Large intestine (tissue), 3 donors: ENCODE results near the gene DDX3X. TPM values are rescaled to one million over a fixed set of nuclear protein-coding genes. Genes with fewer than 3 reads are reported as not detected.
"Not testable (repeated sequence)": the region's sequence is repeated elsewhere in the genome, so short reads cannot be mapped to it uniquely, and the experiment has no call there.

Source experiments
- DNase-seq, 2 donors: peaks; one replicate each; pipeline versions ENCODE4 v3.0.0 to v3.0.0-alpha.2; 2013
- H3K27ac ChIP-seq: one replicate; pipeline ENCODE4 v1.5.1; 2013; ENCODE audit warnings: low read length
- H3K27me3 ChIP-seq: 2 replicates; pipeline ENCODE4 v1.6.1; 2013; ENCODE audit warnings: low read length; ENCODE audit not compliant: control insufficient read depth, insufficient read depth
- H3K36me3 ChIP-seq: 2 replicates; pipeline ENCODE4 v1.6.1; 2013; ENCODE audit warnings: low read length; ENCODE audit not compliant: control insufficient read depth, insufficient read depth
- H3K4me1 ChIP-seq: one replicate; pipeline ENCODE4 v1.6.1; 2013; ENCODE audit warnings: low read length; ENCODE audit not compliant: control insufficient read depth, insufficient read depth
- H3K4me3 ChIP-seq: one replicate; pipeline ENCODE4 v1.5.1; 2013; ENCODE audit warnings: low read length
- H3K9me3 ChIP-seq: one replicate; pipeline ENCODE4 v1.6.1; 2013; ENCODE audit warnings: mild to moderate bottlenecking, low read depth, low read length, moderate library complexity; ENCODE audit not compliant: control insufficient read depth
- WGBS: methylation state at CpG from one replicate; pipeline ENCODE4 v1.1.5; 2013; ENCODE audit warnings: low lambda C conversion rate; ENCODE audit not compliant: insufficient coverage; 5-methylcytosine and 5-hydroxymethylcytosine counted together
- polyA plus RNA-seq: library from polyadenylated mRNA; unstranded; fragments of 120-200 nt; gene quantifications from one replicate; pipeline ENCODE4 v1.2.1, GENCODE V29; 2013

The DDX3X gene
- polyA plus RNA-seq, 1 donor, result 202 TPM

- no CpG with 5 or more reads among the region's 3 CpGs for WGBS
- Histone ChIP-seq H3K4me3 (no peak overlapping the region), H3K27me3 (no peaks in the 10 kb centered on the region), H3K9me3 (no peaks in the 10 kb centered on the region), H3K27ac (no peak overlapping the region), H3K4me1 (no peaks in the 10 kb centered on the region), H3K36me3 (peaks cover 16% of the 10 kb centered on the region)
- no peak for DNase-seq
Measured at GRCh38 chrX:41351923-41352322, 18.0 kb downstream of the DDX3X start.

GRCh38 chrX:41352329-41352838 lies 18.4 kb downstream of the DDX3X start:
- no peaks in the 10 kb centered on the region for H3K4me1 ChIP-seq
- H3K36me3 ChIP-seq, result peaks cover 11% of the 10 kb centered on the region
- H3K27me3 ChIP-seq, result no peaks in the 10 kb centered on the region
- no peak overlapping the region for H3K4me3 ChIP-seq
- no CpG with 5 or more reads among the region's 3 CpGs for WGBS
- H3K9me3 ChIP-seq, result no peaks in the 10 kb centered on the region
- H3K27ac ChIP-seq, result no peak overlapping the region
- no peak for DNase-seq

GRCh38 chrX:41353985-41354384 lies 20.0 kb downstream of the DDX3X start:
- no CpG with 5 or more reads among the region's 3 CpGs for WGBS
- no peaks in the 10 kb centered on the region for H3K4me1 ChIP-seq

GRCh38 chrX:41369152-41369551 lies 35.2 kb downstream of the DDX3X start:
- H3K27ac ChIP-seq, result no peak overlapping the region
- WGBS, result 100% methylated on average over 2 of the region's 4 CpGs
- DNase-seq, result no peak
- no peaks in the 10 kb centered on the region for H3K4me1 ChIP-seq
- no peaks in the 10 kb centered on the region for H3K9me3 ChIP-seq
- H3K27me3 ChIP-seq, result no peaks in the 10 kb centered on the region
- no peak overlapping the region for H3K4me3 ChIP-seq
- H3K36me3 ChIP-seq, result no peaks in the 10 kb centered on the region

More at GRCh38 chrX:41353985-41354384, 20.0 kb downstream of the DDX3X start:
- Histone ChIP-seq H3K4me3 (no peak overlapping the region), H3K36me3 (no peaks in the 10 kb centered on the region), H3K27ac (no peak overlapping the region), H3K27me3 (no peaks in the 10 kb centered on the region), H3K9me3 (no peaks in the 10 kb centered on the region)
- DNase-seq, result no peak

GRCh38 chrX:41371575-41371974 lies 37.6 kb downstream of the DDX3X start:
- WGBS, result no CpG with 5 or more reads among the region's 5 CpGs
- H3K27ac ChIP-seq, H3K27me3 ChIP-seq, H3K36me3 ChIP-seq, H3K4me1 ChIP-seq, DNase-seq, H3K9me3 ChIP-seq, H3K4me3 ChIP-seq: not testable (repeated sequence)

GRCh38 chrX:41373989-41374606 lies 40.1 kb downstream of the DDX3X start:
- Histone ChIP-seq H3K4me1 (no peaks in the 10 kb centered on the region), H3K36me3 (no peaks in the 10 kb centered on the region), H3K27ac (no peak overlapping the region), H3K27me3 (no peaks in the 10 kb centered on the region), H3K4me3 (no peak overlapping the region), H3K9me3 (no peaks in the 10 kb centered on the region)
- no CpG with 5 or more reads among the region's 5 CpGs for WGBS
- DNase-seq, result no peak

GRCh38 chrX:41377624-41378023 lies 43.7 kb downstream of the DDX3X start:
- Histone ChIP-seq H3K4me1 (peaks cover 3% of the 10 kb centered on the region), H3K4me3 (no peak overlapping the region), H3K9me3 (no peaks in the 10 kb centered on the region), H3K27me3 (no peaks in the 10 kb centered on the region), H3K27ac (no peak overlapping the region), H3K36me3 (no peaks in the 10 kb centered on the region)
- no CpG with 5 or more reads among the region's 8 CpGs for WGBS
- no peak for DNase-seq

- Histone ChIP-seq H3K9me3 (no peaks in the 10 kb centered on the region), H3K4me3 (no peak overlapping the region), H3K36me3 (no peaks in the 10 kb centered on the region), H3K27ac (peak overlapping the region; percentile 86), H3K27me3 (no peaks in the 10 kb centered on the region), H3K4me1 (peaks cover 9% of the 10 kb centered on the region)
- WGBS, result no CpG with 5 or more reads among the region's 5 CpGs
- peak; percentile 61 to 83 for DNase-seq
Measured at GRCh38 chrX:41381685-41382084, 47.7 kb downstream of the DDX3X start.

GRCh38 chrX:41382714-41383645 lies 49.0 kb downstream of the DDX3X start:
- DNase-seq, result peak; percentile 67 to 85
- Histone ChIP-seq H3K36me3 (no peaks in the 10 kb centered on the region), H3K27me3 (no peaks in the 10 kb centered on the region), H3K9me3 (no peaks in the 10 kb centered on the region), H3K27ac (peak overlapping the region; percentile 86), H3K4me3 (no peak overlapping the region), H3K4me1 (peaks cover 9% of the 10 kb centered on the region)
- no CpG with 5 or more reads among the region's 10 CpGs for WGBS

GRCh38 chrX:41384051-41384705 lies 50.2 kb downstream of the DDX3X start:
- H3K4me1 ChIP-seq, result peaks cover 15% of the 10 kb centered on the region
- DNase-seq, result peak; percentile 68 to 84

More at GRCh38 chrX:41384051-41384705, 50.2 kb downstream of the DDX3X start:
- no CpG with 5 or more reads among the region's 10 CpGs for WGBS
- H3K27ac ChIP-seq, result peak overlapping the region; percentile 86
- no peaks in the 10 kb centered on the region for H3K9me3 ChIP-seq
- no peaks in the 10 kb centered on the region for H3K36me3 ChIP-seq
- no peak overlapping the region for H3K4me3 ChIP-seq
- no peaks in the 10 kb centered on the region for H3K27me3 ChIP-seq
